22Rv1 (cell line): Measurements from ENCODE around the gene FPR1.

Experiments
- H3K27ac ChIP-seq: fragments of 450-650 bp; 2 replicates; pipeline ENCODE4 v1.5.1; 2017
- CTCF ChIP-seq: fragments of 450-650 bp; IDR thresholded peaks from 2 replicates; pipeline ENCODE4 v1.5.1; 2017; ENCODE audit warnings: mild to moderate bottlenecking
- ZFX ChIP-seq: fragments of 450-650 bp; IDR thresholded peaks from 2 replicates; pipeline ENCODE4 v1.6.1; 2017; ENCODE audit warnings: antibody characterized with exemption, borderline replicate concordance

Gene FPR1

DNA sequence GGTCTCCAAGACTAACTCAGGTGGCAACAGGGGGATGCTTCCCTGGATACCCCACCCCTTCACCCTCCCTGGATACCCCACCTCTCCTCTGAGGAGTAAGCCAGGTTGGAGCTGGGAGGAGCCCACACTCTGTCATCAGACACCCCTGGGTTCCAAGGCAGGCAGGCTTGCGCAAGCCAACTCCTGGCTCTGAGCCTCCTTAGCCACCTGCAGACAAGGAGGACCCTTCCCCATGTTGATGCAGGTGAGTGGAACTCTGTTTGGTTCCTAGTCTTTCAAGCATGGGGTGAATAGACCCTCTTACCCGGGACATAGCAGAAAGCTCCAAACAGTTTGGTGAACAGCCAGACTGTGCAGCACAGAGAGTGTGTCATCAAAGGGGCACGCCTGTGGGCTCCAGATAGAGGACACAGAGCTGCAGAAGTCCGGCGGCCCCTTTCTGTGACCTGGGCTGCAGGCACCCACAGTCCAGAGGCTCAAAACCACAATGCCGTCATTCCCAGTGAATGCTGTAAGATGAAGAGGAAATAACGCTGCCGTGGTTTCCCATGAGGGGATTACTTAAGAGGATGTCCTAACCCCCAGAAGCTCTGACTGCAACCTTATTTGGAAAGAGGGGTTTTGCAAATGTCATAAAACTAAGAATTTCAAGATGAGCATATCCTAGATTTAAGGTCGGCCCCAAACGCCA, 15.8 kb downstream of the FPR1 start:
- TF ChIP-seq CTCF (no peak), ZFX (no peak)
- H3K27ac ChIP-seq, result no peak overlapping the region

DNA sequence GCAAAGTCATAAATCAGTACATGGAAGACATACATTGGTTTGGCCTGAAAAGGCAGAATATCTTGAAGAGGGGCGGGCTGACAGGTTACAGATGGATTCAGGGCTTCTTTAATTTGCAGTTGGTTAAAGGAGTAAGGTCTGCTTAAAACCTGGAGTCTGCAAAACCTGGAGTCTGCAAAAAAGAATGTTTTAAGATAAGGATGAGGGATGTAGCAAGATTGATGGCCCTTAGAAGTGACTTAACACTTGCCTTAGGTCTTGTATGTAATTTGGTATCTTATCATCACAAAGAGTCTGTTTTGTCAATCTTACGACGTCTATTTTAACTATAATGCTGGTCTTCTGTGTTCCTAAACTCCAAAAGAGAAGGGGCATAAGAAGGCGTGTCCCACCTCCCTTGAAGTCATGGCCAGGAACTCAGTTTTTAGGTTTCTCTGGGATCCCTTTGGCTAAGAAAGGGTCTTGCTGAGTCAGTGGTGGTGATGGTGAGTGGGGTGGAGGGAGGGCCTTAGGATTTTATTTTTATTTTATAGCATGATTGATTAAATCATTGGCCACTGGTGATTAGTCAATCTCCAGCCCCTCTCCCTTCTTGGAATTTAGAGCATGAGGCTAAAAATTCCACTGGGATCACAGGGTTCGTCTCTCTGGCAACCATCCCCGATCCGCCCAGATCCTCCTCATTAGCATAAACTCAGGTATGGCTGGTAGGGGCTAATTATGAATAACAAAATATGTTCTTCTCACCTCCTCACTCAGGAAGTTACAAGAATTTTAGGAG, 17.7 kb downstream of the FPR1 start:
- TF ChIP-seq CTCF (no peak), ZFX (no peak)
- H3K27ac ChIP-seq, result no peak overlapping the region

- no peak overlapping the region for H3K27ac ChIP-seq
- TF ChIP-seq CTCF, result no peak
- TF ChIP-seq ZFX, result no peak
Observed at GRCh38 chr19:51729781-51730180, 21.9 kb downstream of the FPR1 start.

DNA sequence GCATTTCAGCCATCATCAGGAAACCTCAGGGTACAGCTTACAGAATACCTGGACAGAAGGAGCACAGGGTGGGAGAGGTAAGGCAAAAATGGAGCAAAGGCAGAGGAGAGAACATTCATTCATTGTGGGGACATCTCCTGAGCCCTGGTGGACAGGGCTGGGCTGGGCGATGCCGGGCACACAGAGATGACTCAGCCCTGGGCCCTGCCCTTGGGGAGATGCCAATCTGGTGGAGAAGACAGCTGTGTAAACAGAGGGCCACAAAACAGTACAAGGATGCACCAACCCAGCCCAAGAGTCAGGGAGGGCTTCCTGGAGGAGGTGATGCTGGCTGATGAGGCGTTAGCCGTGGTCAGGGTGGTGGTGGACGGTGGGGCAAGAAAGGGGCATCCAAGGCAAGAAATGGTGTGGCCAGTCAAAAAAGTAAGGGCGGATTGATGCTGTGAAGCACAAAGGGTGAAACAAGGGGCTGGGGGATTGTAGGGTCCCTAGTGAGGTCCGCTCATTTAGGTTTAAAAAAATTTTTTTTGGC, 24.3 kb downstream of the FPR1 start:
- H3K27ac ChIP-seq, result no peak overlapping the region
- no peak for TF ChIP-seq ZFX
- TF ChIP-seq CTCF, result no peak

DNA sequence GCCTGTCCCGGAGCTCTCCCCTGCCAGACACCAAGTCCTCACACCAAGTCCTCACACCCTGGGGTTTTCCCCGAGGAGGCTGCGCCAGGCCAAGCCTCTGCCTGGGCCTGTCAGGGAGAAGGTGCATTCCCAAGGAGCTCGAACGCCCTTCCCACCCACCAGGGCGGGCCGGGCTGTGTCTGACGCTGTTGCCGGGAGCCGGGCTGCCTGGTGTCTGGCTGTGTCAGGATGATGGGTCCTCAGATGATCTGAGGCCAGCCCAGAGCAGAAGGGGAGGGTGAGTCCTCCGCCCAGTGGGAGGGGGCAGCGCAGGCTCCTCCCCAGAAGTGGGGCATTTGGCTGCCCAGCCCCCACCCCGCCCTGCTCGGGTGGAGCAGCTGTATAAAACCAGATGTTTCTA, 25.6 kb downstream of the FPR1 start:
- TF ChIP-seq CTCF, result no peak
- TF ChIP-seq ZFX, result no peak
- H3K27ac ChIP-seq, result no peak overlapping the region

DNA sequence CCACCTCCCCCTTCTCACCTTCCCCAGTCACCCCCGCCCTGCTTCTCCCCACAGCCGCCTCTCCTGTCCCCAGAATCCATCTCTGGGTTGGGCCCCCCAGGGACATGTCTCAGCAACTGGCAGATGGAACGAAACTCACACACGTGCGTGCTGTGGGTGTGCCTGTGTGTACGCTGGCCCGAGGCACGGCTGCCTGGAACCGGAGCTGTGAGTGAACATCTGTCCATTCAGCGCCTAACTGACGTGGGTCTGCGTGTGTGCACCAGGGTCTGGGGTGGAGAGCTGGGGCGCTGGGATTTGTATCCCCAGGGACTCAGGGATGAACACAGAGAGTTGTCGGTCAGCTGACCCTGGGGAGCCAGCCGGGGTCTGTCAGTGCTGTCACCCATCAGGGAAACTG, 27.1 kb downstream of the FPR1 start:
- H3K27ac ChIP-seq, result no peak overlapping the region
- TF ChIP-seq ZFX, result no peak
- no peak for TF ChIP-seq CTCF

DNA sequence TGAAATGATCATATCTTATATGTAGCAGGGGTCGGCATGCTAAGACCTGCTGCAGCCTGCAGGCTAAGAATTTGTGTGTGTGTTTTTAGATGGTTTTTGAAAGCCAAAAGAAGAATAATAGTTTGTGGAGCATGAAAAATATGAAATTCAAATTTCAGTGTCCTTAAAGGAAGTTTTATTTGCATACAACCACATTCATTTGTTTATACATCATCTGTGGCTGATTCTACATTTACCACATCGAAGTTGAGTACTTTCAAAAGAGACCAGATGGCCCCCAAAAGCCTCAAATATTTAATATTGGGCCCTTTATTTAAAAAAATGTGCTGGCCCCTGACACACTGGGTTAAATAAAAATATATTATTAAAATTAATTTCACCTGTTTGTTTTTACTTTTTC, 29.2 kb downstream of the FPR1 start:
- TF ChIP-seq CTCF, result no peak
- no peak for TF ChIP-seq ZFX
- H3K27ac ChIP-seq, result no peak overlapping the region
